ENCODE results near the gene DDX47. TPM values are rescaled to one million over a fixed set of nuclear protein-coding genes. Genes with fewer than 3 reads are reported as not detected.
"Not testable (repeated sequence)": the region's sequence is repeated elsewhere in the genome, so short reads cannot be mapped to it uniquely, and the experiment has no call there.

The DDX47 gene
- total RNA-seq, 2 experiments from 2014 or later: 56.3 to 60.8 TPM

DNA sequence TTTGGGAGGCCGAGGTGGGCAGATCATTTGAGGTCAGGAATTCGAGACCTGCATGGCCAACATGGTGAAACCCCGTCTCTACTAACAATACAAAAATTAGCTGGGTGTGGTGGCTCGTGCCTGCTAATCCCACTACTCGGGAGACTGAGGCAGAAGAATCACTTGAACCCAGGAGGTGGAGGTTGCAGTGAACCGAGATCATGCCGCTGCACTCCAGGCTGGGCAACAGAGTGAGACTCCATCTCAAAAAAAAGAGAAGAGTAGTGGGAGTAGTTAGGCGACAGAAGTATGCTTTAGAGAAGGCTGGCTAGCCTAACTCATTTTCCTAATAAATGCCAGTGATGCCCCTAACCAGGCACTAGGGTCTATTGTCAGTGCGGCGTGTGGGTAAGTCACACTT, 26.3 kb downstream of the DDX47 start:
- H3K27me3 Mint-ChIP-seq; H3K4me3 Mint-ChIP-seq; H3K27ac Mint-ChIP-seq; H3K9me3 Mint-ChIP-seq; ATAC-seq (ENCODE audit: low read depth); H3K36me3 Mint-ChIP-seq; DNase-seq; H3K4me1 Mint-ChIP-seq; POLR2A ChIA-PET: not testable (repeated sequence)

DNA sequence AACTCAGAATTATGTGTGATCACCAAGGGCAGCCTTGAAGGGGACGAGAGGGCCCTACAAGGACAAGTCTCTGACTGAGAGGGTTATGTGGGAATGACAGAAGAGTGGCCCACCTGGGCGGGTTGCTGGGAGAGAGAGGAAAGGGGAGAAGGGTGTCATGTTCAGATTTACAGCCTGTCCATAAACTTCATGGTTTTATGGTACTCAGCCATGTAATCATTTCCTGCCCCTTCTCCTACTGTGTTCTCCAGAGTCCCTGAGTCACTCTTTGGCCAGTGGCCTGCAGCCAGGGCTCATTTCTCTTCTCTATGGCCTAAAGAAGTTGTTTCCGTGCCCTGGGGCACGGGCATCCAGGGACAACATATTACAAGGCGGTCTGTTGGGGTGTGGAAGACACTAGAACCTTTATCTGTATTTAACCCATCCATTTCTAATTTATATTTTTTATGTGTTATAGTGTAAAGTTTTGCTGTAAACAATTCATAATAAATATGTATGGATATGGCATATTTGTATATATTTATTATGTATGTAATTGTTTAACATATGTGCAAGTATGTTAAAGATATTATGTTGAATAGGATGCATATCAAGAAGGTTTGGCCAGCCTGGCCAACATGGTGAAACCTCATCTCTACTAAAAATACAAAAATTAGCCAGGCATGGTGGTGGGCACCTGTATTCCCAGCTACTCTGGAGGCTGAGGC, 26.9 kb downstream of the DDX47 start:
- Mint-ChIP-seq H3K27me3 (no peaks in the 10 kb centered on the region), H3K27ac (no peak overlapping the region), H3K4me3 (no peak overlapping the region), H3K36me3 (peaks cover 6% of the 10 kb centered on the region), H3K9me3 (no peaks in the 10 kb centered on the region), H3K4me1 (peaks cover 5% of the 10 kb centered on the region)
- no peak for ATAC-seq (ENCODE audit: low read depth)
- no peak for DNase-seq
- POLR2A ChIA-PET: no interaction called here

- peaks cover 6% of the 10 kb centered on the region for H3K36me3 Mint-ChIP-seq
- no peak for ATAC-seq (ENCODE audit: low read depth)
- no peak for DNase-seq
- POLR2A ChIA-PET: no interaction called here
- H3K4me1 Mint-ChIP-seq: peaks cover 5% of the 10 kb centered on the region
- H3K9me3 Mint-ChIP-seq: no peaks in the 10 kb centered on the region
- H3K27ac Mint-ChIP-seq: no peak overlapping the region
- no peaks in the 10 kb centered on the region for H3K27me3 Mint-ChIP-seq
- no peak overlapping the region for H3K4me3 Mint-ChIP-seq
These were observed 27.4 kb downstream of the DDX47 start for GRCh38 chr12:12840580-12840899.

DNA sequence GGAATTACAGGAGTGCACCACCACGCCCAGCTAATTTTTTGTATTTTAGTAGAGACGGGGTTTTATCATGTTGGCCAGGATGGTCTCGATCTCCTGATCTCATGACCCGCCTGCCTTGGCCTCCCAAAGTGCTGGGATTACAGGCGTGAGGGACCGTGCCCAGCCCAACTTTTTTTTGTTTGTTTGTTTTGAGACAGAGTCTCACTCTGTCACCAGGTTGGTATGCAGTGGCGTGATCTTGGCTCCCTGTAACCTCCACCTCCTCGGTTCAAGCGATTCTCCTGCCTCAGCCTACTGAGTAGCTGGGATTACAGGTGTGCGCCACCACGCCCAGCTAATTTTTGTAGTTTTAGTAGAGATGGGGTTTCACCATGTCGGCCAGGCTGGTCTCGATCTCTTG, 28.3 kb downstream of the DDX47 start:
- H3K4me3 Mint-ChIP-seq; H3K9me3 Mint-ChIP-seq; H3K27ac Mint-ChIP-seq; DNase-seq; ATAC-seq (ENCODE audit: low read depth); POLR2A ChIA-PET; H3K36me3 Mint-ChIP-seq; H3K27me3 Mint-ChIP-seq: not testable (repeated sequence)
- H3K4me1 Mint-ChIP-seq: peaks cover 12% of the 10 kb centered on the region

- POLR2A ChIA-PET: no interaction called here
- peaks cover 11% of the 10 kb centered on the region for H3K36me3 Mint-ChIP-seq
- DNase-seq: no peak
These were observed 32.7 kb downstream of the DDX47 start for GRCh38 chr12:12845794-12846243.

DNA sequence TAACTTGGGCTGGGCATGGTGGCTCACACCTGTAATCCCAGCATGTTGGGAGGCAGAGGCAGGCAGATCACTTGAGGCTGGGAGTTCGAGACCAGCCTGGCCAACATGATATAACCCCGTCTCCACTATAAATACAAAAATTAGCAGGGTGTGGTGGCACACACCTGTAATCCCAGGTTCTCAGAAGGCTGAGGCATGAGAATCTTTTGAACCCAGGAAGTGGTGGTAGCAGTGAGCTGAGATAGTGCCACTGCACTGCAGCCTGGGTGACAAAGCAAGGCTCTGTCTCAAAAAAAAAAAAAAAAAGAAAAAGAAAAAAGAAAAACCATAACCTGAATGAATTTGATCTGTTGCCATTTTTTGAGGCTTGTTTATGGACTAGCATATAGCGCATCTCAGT, 33.6 kb downstream of the DDX47 start:
- H3K27ac Mint-ChIP-seq, H3K27me3 Mint-ChIP-seq, H3K9me3 Mint-ChIP-seq, DNase-seq: not testable (repeated sequence)
- H3K36me3 Mint-ChIP-seq: peaks cover 18% of the 10 kb centered on the region
- H3K4me3 Mint-ChIP-seq: peak overlapping the region; percentile 21
- peaks cover 16% of the 10 kb centered on the region for H3K4me1 Mint-ChIP-seq
- POLR2A ChIA-PET: interaction anchor here (0.7 to 1.4 kb wide), 2 partner anchors 57 to 490 kb away, joined by 3 read pairs; partner anchors contain the start of gene BORCS5
- peak; percentile 87 for ATAC-seq (ENCODE audit: low read depth)

More at GRCh38 chr12:12845794-12846243, 32.7 kb downstream of the DDX47 start:
- no peaks in the 10 kb centered on the region for H3K27me3 Mint-ChIP-seq
- peaks cover 2% of the 10 kb centered on the region for H3K9me3 Mint-ChIP-seq
- H3K27ac Mint-ChIP-seq: no peak overlapping the region
- ATAC-seq (ENCODE audit: low read depth): no peak
- no peak overlapping the region for H3K4me3 Mint-ChIP-seq
- peaks cover 16% of the 10 kb centered on the region for H3K4me1 Mint-ChIP-seq

DNA sequence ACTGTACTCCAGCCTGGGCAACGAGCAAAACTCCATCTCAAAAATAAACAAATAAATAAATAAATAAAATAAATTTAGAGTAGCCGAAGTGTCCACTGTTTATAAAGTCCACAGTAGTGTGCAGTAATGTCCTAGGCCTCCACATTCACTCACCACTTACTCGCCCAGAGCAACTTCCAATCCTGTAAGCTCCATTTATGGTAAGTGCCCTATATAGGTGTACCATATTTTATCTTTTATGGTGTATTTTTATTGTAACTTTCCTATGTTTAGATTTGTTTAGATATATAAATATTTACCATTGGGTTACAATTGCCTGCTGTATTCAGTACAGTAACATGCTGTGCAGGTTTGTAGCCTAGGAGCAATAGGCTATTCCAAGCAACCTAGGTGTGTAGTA, 40.3 kb downstream of the DDX47 start:
- Mint-ChIP-seq H3K9me3 (peaks cover 10% of the 10 kb centered on the region), H3K4me1 (no peaks in the 10 kb centered on the region)
- POLR2A ChIA-PET: no interaction called here

GRCh38 chr12:12859690-12860089, 46.5 kb downstream of the DDX47 start:
- Mint-ChIP-seq H3K9me3 (no peaks in the 10 kb centered on the region), H3K27me3 (no peaks in the 10 kb centered on the region), H3K36me3 (peaks cover 8% of the 10 kb centered on the region), H3K4me3 (no peak overlapping the region), H3K4me1 (no peaks in the 10 kb centered on the region), H3K27ac (no peak overlapping the region)
- POLR2A ChIA-PET: no interaction called here
- ATAC-seq (ENCODE audit: low read depth) (no peak), DNase-seq (no peak)

More for the DNA sequence above, 40.3 kb downstream of the DDX47 start:
- Mint-ChIP-seq H3K27ac (no peak overlapping the region), H3K27me3 (no peaks in the 10 kb centered on the region), H3K36me3 (peaks cover 17% of the 10 kb centered on the region), H3K4me3 (no peak overlapping the region)
- DNase-seq (no peak), ATAC-seq (ENCODE audit: low read depth) (no peak)

DNA sequence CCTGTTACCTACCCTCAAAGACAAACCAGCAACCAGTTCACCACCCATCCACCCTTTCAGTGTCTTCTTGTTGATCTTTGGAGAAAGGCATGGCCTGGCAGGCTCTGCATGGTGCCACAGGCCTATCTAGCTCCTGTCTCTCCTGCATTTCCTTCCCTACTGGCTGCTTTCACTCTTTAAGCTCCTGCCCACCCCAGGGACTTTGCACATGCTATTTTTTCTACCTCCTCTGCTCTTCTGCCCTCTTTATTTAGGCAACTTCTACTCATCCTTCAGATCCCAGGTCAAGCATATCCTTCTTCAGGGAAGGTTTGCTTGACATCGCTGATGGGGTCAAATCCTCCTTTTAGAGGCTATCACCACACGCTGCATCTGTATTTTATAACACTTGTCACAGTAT, 51.1 kb downstream of the DDX47 start:
- DNase-seq (no peak), ATAC-seq (ENCODE audit: low read depth) (no peak)
- Mint-ChIP-seq H3K36me3 (peaks cover 5% of the 10 kb centered on the region), H3K4me1 (no peaks in the 10 kb centered on the region), H3K4me3 (no peak overlapping the region), H3K27ac (no peak overlapping the region), H3K27me3 (no peaks in the 10 kb centered on the region), H3K9me3 (no peaks in the 10 kb centered on the region)
- POLR2A ChIA-PET: no interaction called here

GRCh38 chr12:12868477-12869235, 55.5 kb downstream of the DDX47 start:
- POLR2A ChIA-PET: interaction anchor here (0.6 kb wide), 1 partner anchor 328 kb away, joined by 6 read pairs; no protein-coding TSS in a partner anchor
- ATAC-seq (ENCODE audit: low read depth) (no peak), DNase-seq (no peak)
- no peak overlapping the region for H3K27ac Mint-ChIP-seq
- no peaks in the 10 kb centered on the region for H3K9me3 Mint-ChIP-seq
- H3K4me3 Mint-ChIP-seq: no peak overlapping the region
- H3K36me3 Mint-ChIP-seq: no peaks in the 10 kb centered on the region
- peaks cover 2% of the 10 kb centered on the region for H3K4me1 Mint-ChIP-seq
- H3K27me3 Mint-ChIP-seq: no peaks in the 10 kb centered on the region

DNA sequence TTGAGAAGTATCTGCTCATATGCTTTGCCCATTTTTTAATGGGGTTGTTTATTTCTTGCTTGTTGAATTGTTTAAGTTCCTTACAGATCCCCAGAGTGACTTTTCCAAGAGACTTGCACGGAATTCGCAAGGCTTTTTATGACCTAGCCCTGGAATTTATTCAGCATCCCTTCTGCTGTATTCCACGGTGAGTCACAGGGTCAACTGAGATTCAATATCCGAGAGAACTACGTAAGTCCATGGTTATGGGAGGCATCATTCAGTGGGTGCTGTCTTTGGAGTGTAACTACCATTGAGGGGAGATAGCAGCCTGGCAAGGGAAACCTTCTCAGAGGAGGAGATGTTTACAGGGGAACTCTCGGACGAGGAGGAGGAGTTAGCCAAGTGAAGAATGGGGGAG, 57.3 kb downstream of the DDX47 start:
- Mint-ChIP-seq H3K27ac (no peak overlapping the region), H3K4me1 (peaks cover 2% of the 10 kb centered on the region), H3K27me3 (no peaks in the 10 kb centered on the region), H3K4me3 (no peak overlapping the region), H3K36me3 (no peaks in the 10 kb centered on the region), H3K9me3 (no peaks in the 10 kb centered on the region)
- ATAC-seq (ENCODE audit: low read depth) (no peak), DNase-seq (no peak)
- POLR2A ChIA-PET: no interaction called here

- Mint-ChIP-seq H3K4me3 (no peak overlapping the region), H3K27ac (peak overlapping the region; percentile 55), H3K9me3 (no peaks in the 10 kb centered on the region), H3K27me3 (no peaks in the 10 kb centered on the region), H3K4me1 (peaks cover 2% of the 10 kb centered on the region), H3K36me3 (no peaks in the 10 kb centered on the region)
- DNase-seq (no peak), ATAC-seq (ENCODE audit: low read depth) (no peak)
- POLR2A ChIA-PET: no interaction called here
These were observed 58.5 kb downstream of the DDX47 start for GRCh38 chr12:12871587-12872138.

DNA sequence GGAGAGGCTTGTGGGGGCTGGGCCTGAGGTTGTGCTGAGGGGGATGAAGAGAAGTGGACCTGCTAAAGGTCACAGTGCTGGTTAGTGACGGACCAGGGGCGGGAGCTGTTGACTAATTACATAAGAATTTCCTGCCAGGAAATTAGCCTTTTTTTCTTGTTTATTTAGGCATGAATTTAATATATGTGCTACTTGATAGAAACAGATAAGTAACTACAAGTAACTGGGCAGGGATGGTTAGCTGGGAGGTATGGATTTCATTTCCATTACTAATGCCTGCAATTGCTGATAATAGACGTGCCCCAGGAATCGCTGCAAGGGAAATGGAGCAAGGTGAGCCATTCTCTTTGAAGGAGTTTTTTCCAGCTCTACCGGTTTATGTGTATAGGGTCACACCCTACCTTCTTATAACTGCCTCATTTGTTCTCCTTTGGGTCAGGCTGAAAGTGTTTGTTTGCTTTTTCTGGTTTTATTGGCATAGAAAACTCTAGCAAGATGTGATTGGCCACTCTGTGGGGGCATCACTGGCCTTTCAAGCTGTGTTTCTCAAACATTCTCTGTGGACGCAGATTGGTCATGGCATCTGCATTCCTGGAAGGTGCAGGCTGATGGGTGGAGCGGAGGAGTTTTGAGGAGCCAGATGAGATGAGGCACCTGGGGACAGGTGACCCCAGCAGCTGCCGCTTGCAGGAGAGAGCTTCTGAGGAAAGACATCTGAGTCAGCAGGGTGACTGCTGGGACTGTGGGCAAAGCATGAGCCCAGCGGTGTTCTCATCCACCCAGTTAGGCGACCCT, 59.2 kb downstream of the DDX47 start:
- no peaks in the 10 kb centered on the region for H3K36me3 Mint-ChIP-seq
- POLR2A ChIA-PET: no interaction called here
- H3K27ac Mint-ChIP-seq: peak overlapping the region; percentile 55
- H3K9me3 Mint-ChIP-seq: no peaks in the 10 kb centered on the region
- DNase-seq (no peak), ATAC-seq (ENCODE audit: low read depth) (no peak)
- H3K4me3 Mint-ChIP-seq: no peak overlapping the region
- peaks cover 2% of the 10 kb centered on the region for H3K4me1 Mint-ChIP-seq
- H3K27me3 Mint-ChIP-seq: peaks cover 2% of the 10 kb centered on the region

Data from activated naive CD8-positive, alpha-beta T cell treated with anti-CD3 and anti-CD28 coated beads, Interleukin-2, amount 10 ng/mL, durations not matched to agents 7 days and 5 days (primary cell).